HepG2 (cell line): ENCODE data around the gene SLC38A2. TPM values are rescaled to one million over a fixed set of nuclear protein-coding genes. Genes with fewer than 3 reads are reported as not detected.

ENCODE experiments used
- ATAC-seq: fragments of 200-7000 bp; cut with Tn5 transposase; 3 replicates; pipeline ENCODE4 v1.9.1; 2020; ENCODE audit warnings: mild to moderate bottlenecking, moderate library complexity
- BruUV-seq: library from RNA; stranded (reverse); fragments of 400-500 nt; replicated peaks from 2 replicates; lab custom pipeline; 2021; lab: Mats Ljungman, UMichigan
- CTCF ChIA-PET: fragments of 300-600 bp; formaldehyde crosslinking; extraction: SDS; loops from one replicate; lab custom pipeline; 2021; ENCODE audit warnings: low total read pairs, inconsistent platforms, low intra/inter-chr PET ratio; lab: Yijun Ruan, JAX
- POLR2A ChIA-PET: fragments of 350-600 bp; sonication (Branson Sonifier 250); formaldehyde crosslinking; loops from one replicate; lab custom pipeline; 2020; ENCODE audit warnings: antibody characterized with exemption, inconsistent platforms; lab: Yijun Ruan, JAX
- DNase-seq: peaks from one replicate; pipeline ENCODE4 v3.0.0-alpha.2; 2015; ENCODE audit warnings: low spot score
- FAIRE-seq: peaks from 3 replicates; lab custom pipeline; 2011; peaks lifted over from hg19 to GRCh38; lab: Jason Lieb, UNC
- H2AFZ ChIP-seq: one replicate; pipeline ENCODE4 v1.6.1; 2011; ENCODE audit warnings: low read length, inconsistent platforms
- H3K27ac ChIP-seq: fragments of 300-600 bp; 3 replicates; pipeline ENCODE4 v1.8.0; 2011; ENCODE audit warnings: mixed run types, mild to moderate bottlenecking, mixed read lengths, low read length, inconsistent platforms; ENCODE audit not compliant: insufficient read depth; ENCODE audit errors: extremely low read length
- H3K27me3 ChIP-seq, 2 experiments: fragments of 200-600 bp in 1 of 2; 2 replicates in 1 of 2; 3 replicates in 1 of 2; pipeline versions ENCODE4 v1.6.0 to v1.8.0; 2011; ENCODE audit warnings: low read length in 2 of 2, mild to moderate bottlenecking in 2 of 2, moderate library complexity in 2 of 2, inconsistent platforms in 1 of 2; ENCODE audit not compliant: insufficient read depth in 2 of 2, control insufficient read depth in 1 of 2
- H3K36me3 ChIP-seq, 2 experiments: fragments of 200-600 bp in 1 of 2; replicated peaks in 1 of 2; 2 replicates in 1 of 2; 3 replicates in 1 of 2; pipeline versions ENCODE4 v1.5.1 to v1.8.0; 2011; ENCODE audit warnings: low read length in 2 of 2, inconsistent platforms in 1 of 2; ENCODE audit not compliant: insufficient read depth in 2 of 2, control insufficient read depth in 1 of 2
- H3K4me1 ChIP-seq: 2 replicates; pipeline ENCODE4 v1.5.1; 2012; ENCODE audit warnings: low read length, inconsistent platforms; ENCODE audit not compliant: insufficient read depth
- H3K4me2 ChIP-seq: 2 replicates; pipeline ENCODE4 v1.6.0; 2011; ENCODE audit warnings: low read depth, low read length, inconsistent platforms
- H3K4me3 ChIP-seq, 3 experiments: fragments of 200-600 bp in 1 of 3; sonication (generic), shearing (Covaris generic) in 1 of 3; replicated peaks in 1 of 3; 2 replicates each; pipeline ENCODE4 v1.5.1; 2011 to 2016; ENCODE audit warnings: low read length in 3 of 3, inconsistent platforms in 2 of 3, low read depth in 2 of 3, mild to moderate bottlenecking in 2 of 3, control low read depth in 1 of 3, mixed read lengths in 1 of 3; ENCODE audit not compliant: insufficient read depth in 1 of 3
- H3K79me2 ChIP-seq: one replicate; pipeline ENCODE4 v1.6.1; 2011; ENCODE audit warnings: low read length, inconsistent platforms; ENCODE audit not compliant: insufficient read depth
- H3K9ac ChIP-seq: 2 replicates; pipeline ENCODE4 v1.6.0; 2011; ENCODE audit warnings: mild to moderate bottlenecking, low read depth, low read length, inconsistent platforms; ENCODE audit not compliant: insufficient read depth
- H3K9me3 ChIP-seq: 2 replicates; pipeline ENCODE4 v1.5.1; 2012; ENCODE audit warnings: mild to moderate bottlenecking, low read length
- H4K20me1 ChIP-seq: 2 replicates; pipeline ENCODE4 v1.6.0; 2011; ENCODE audit warnings: inconsistent platforms, mild to moderate bottlenecking, low read length, moderate library complexity; ENCODE audit not compliant: insufficient read depth
- ATAD3A ChIP-seq: sonication (generic); formaldehyde crosslinking; IDR thresholded peaks from 2 replicates; pipeline ENCODE4 v1.4.0; 2020; ENCODE audit warnings: missing genetic modification reagents
- ATF1 ChIP-seq: IDR thresholded peaks from 2 replicates; pipeline ENCODE4 v1.6.1; 2016; ENCODE audit warnings: mild to moderate bottlenecking, control low read depth
- EP300 ChIP-seq, 3 experiments: sonication (generic) in 1 of 3; formaldehyde crosslinking in 1 of 3; IDR thresholded peaks; 2 replicates each; pipeline versions ENCODE4 v1.5.1 to v1.6.1; 2011 to 2020; ENCODE audit warnings: low read depth in 2 of 3, low read length in 2 of 3, borderline replicate concordance in 1 of 3, improper control_type of control experiment in 1 of 3, mild to moderate bottlenecking in 1 of 3, missing genetic modification reagents in 1 of 3, moderate library complexity in 1 of 3
- HHEX ChIP-seq: IDR thresholded peaks from 2 replicates; pipeline ENCODE4 v1.6.1; 2016; ENCODE audit warnings: control low read depth
- MEF2D ChIP-seq: sonication (generic); formaldehyde crosslinking; IDR thresholded peaks from 2 replicates; pipeline ENCODE4 v1.5.1; 2020; ENCODE audit warnings: mild to moderate bottlenecking, missing genetic modification reagents
- NR2F6 ChIP-seq, 2 experiments: IDR thresholded peaks; 2 replicates each; pipeline ENCODE4 v1.6.1; 2016; ENCODE audit warnings: antibody characterized with exemption in 1 of 2, mild to moderate bottlenecking in 1 of 2
- PHB2 ChIP-seq: fragments of 450-650 bp; IDR thresholded peaks from 2 replicates; pipeline ENCODE4 v1.6.1; 2018; ENCODE audit not compliant: partially characterized antibody
- PHF5A ChIP-seq: IDR thresholded peaks from one replicate; pipeline ENCODE4 v1.6.1; 2018; ENCODE audit warnings: low read depth, missing genetic modification reagents; ENCODE audit not compliant: unreplicated experiment
- SAP130 ChIP-seq: IDR thresholded peaks from 2 replicates; pipeline ENCODE4 v1.6.1; 2016; ENCODE audit warnings: low read depth
- SOX6 ChIP-seq, 2 experiments: fragments of 450-650 bp in 1 of 2; sonication (generic) in 1 of 2; formaldehyde crosslinking in 1 of 2; IDR thresholded peaks; 2 replicates each; pipeline versions ENCODE4 v1.4.0 to v1.6.1; 2017 to 2020; ENCODE audit warnings: antibody characterized with exemption in 1 of 2, mild to moderate bottlenecking in 1 of 2, missing genetic modification reagents in 1 of 2
- TRIM24 ChIP-seq: sonication (generic); formaldehyde crosslinking; IDR thresholded peaks from 2 replicates; pipeline ENCODE4 v1.8.0; 2022; ENCODE audit warnings: mild to moderate bottlenecking, missing genetic modification reagents
- ZNF10 ChIP-seq: sonication (generic); formaldehyde crosslinking; IDR thresholded peaks from 2 replicates; pipeline ENCODE4 v1.4.0; 2020; ENCODE audit warnings: mild to moderate bottlenecking, low read depth, missing genetic modification reagents, borderline replicate concordance
- ZNF263 ChIP-seq: sonication (generic); formaldehyde crosslinking; IDR thresholded peaks from 2 replicates; pipeline ENCODE4 v1.4.0; 2020; ENCODE audit warnings: missing genetic modification reagents
- ZNF329 ChIP-seq: sonication (generic); formaldehyde crosslinking; IDR thresholded peaks from 2 replicates; pipeline ENCODE4 v1.9.0; 2021; ENCODE audit warnings: low read depth, mild to moderate bottlenecking, missing genetic modification reagents
- ZNF883 ChIP-seq: sonication (generic); formaldehyde crosslinking; IDR thresholded peaks from 2 replicates; pipeline ENCODE4 v1.5.1; 2020; ENCODE audit warnings: mild to moderate bottlenecking, missing genetic modification reagents; ENCODE audit errors: not compliant biosample characterization
- ZSCAN9 ChIP-seq: IDR thresholded peaks from 2 replicates; pipeline ENCODE4 v1.6.1; 2016; ENCODE audit warnings: borderline replicate concordance
- WGBS: methylation state at CpG from one replicate; pipeline ENCODE4 v1.1.6; 2017; ENCODE audit warnings: low lambda C conversion rate; 5-methylcytosine and 5-hydroxymethylcytosine counted together
- in situ Hi-C: cut with HindIII; loops from 2 replicates; pipeline ENCODE4 v1.10.0; 2017; ENCODE audit warnings: low pct_unique_long_range_greater_than_20kb; ENCODE audit not compliant: extremely low pct_ligation_motif_present
- intact Hi-C: fragments of 100-400 bp; cut with micrococcal nuclease; formaldehyde crosslinking; loops from one replicate; pipeline ENCODE4 v1.10.0; 2022; ENCODE audit not compliant: unreplicated experiment
- polyA plus RNA-seq, 8 experiments: library from polyadenylated mRNA; depleted of rRNA in 3 of 8; stranded (reverse) in 7 of 8; unstranded in 1 of 8; fragments of >200 nt; fragmentation: Illumina TruSeq in 4 of 8; extraction: Trizol in 4 of 8; gene quantifications; 2 replicates each; pipeline versions ENCODE4 v1.2.1 to v1.2.3, GENCODE V29; 2011 to 2016; ENCODE audit warnings: low read depth in 4 of 8, missing spikeins in 1 of 8, mixed read lengths in 1 of 8; ENCODE audit not compliant: insufficient read depth in 1 of 8
- total RNA-seq, 5 experiments: library from RNA; depleted of rRNA; stranded (reverse); fragments of >200 nt; fragmentation: Illumina TruSeq; extraction: Trizol; gene quantifications; 2 replicates each; pipeline ENCODE4 v1.2.3, GENCODE V29; 2016; ENCODE audit warnings: low read depth in 1 of 5
- TF ChIP-seq, protein P1 (sequence below): sonication (generic); formaldehyde crosslinking; IDR thresholded peaks from 2 replicates; pipeline ENCODE4 v1.5.0; 2020; ENCODE audit warnings: mild to moderate bottlenecking, low read depth, missing genetic modification reagents, borderline replicate concordance
- TF ChIP-seq, protein P2 (sequence below): sonication (generic); formaldehyde crosslinking; IDR thresholded peaks from 2 replicates; pipeline ENCODE4 v1.4.0; 2020; ENCODE audit warnings: missing genetic modification reagents

SLC38A2 gene
- total and polyA plus RNA-seq, 2 of the 13 experiments (the other 11 are each of a cell fraction or from before 2014, with no cell fraction given), result 368 to 880 TPM

DNA sequence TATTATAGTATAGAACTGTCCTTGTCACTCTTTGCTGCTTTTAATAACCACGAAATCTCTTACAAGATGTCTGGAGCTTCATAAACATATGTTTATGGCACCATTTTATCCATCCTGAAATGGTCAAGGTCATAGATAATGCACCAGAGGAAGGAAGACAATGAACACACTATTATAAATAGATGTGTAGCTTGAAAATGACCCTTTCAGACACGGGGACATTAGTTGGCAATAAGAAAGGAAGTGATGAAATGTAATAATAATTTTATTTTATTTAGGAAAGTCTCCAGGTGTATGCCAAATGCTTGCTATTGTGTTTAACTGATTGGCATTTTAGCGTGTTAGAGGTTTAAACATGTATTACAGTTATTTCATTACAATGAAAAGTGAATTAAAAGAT, 36.8 kb upstream of the SLC38A2 start:
- DNase-seq, result no peak
- no TSS peak for BruUV-seq
- TF ChIP-seq ZNF329, result no peak
- TF ChIP-seq PHB2, result no peak
- in situ Hi-C loops (no loop called here), intact Hi-C loops (no loop called here)
- H3K9me3 ChIP-seq, result no peaks in the 10 kb centered on the region
- no peaks in the 10 kb centered on the region for H4K20me1 ChIP-seq
- H3K9ac ChIP-seq, result no peak overlapping the region
- peaks cover 23% of the 10 kb centered on the region for H3K4me1 ChIP-seq
- no peaks in the 10 kb centered on the region for H3K36me3 ChIP-seq
- CTCF ChIA-PET, result no interaction called here
- no peak overlapping the region for H3K4me2 ChIP-seq
- H2AFZ ChIP-seq, result no peak overlapping the region
- FAIRE-seq, result no peak
- no peaks in the 10 kb centered on the region for H3K79me2 ChIP-seq
- no peaks in the 10 kb centered on the region for H3K27me3 ChIP-seq
- no peak for ATAC-seq
- H3K27ac ChIP-seq, result no peak overlapping the region
- POLR2A ChIA-PET, result no interaction called here
- no peak overlapping the region for H3K4me3 ChIP-seq
- WGBS, result 63% methylated on average over 3 of the region's 3 CpGs

DNA sequence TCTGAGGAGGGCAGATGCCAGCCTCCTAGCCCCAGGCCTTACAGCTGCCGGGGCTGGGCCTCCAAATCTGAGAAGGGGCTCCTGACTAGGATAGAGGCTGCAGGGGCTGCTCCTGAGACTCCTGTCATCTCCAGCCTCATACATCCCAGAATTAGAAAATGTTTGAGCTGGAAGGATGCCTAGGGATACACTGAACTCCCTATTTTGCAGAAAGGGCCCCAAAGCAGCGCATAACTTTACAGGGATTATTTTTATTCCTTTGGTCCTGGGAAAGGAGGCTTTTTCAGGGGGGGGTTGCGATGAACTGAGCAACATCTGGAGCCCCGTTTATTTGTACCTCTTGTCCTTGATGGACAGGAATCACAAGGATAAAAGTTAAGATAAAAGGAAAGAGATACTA, 35.9 kb upstream of the SLC38A2 start:
- BruUV-seq, result no TSS peak
- POLR2A ChIA-PET, result no interaction called here
- CTCF ChIA-PET, result no interaction called here
- Histone ChIP-seq H3K79me2 (no peaks in the 10 kb centered on the region), H3K27me3 (no peaks in the 10 kb centered on the region), H3K4me3 (no peak overlapping the region), H3K9me3 (no peaks in the 10 kb centered on the region), H2AFZ (no peak overlapping the region), H3K4me1 (peaks cover 25% of the 10 kb centered on the region), H3K9ac (no peak overlapping the region), H3K27ac (no peak overlapping the region), H4K20me1 (no peaks in the 10 kb centered on the region), H3K4me2 (no peak overlapping the region), H3K36me3 (no peaks in the 10 kb centered on the region)
- ATAC-seq (no peak), DNase-seq (no peak), FAIRE-seq (no peak)
- WGBS, result 95% methylated on average over 4 of the region's 4 CpGs
- intact Hi-C loops, result no loop called here
- in situ Hi-C loops, result no loop called here
- no peak for TF ChIP-seq SAP130 (CRISPR knock-in tag)
- no peak for TF ChIP-seq ZSCAN9 (CRISPR knock-in tag)
- TF ChIP-seq ATAD3A, result no peak
- TF ChIP-seq, protein P1, sequence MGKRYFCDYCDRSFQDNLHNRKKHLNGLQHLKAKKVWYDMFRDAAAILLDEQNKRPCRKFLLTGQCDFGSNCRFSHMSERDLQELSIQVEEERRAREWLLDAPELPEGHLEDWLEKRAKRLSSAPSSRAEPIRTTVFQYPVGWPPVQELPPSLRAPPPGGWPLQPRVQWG, result no peak
- TF ChIP-seq, protein P2, sequence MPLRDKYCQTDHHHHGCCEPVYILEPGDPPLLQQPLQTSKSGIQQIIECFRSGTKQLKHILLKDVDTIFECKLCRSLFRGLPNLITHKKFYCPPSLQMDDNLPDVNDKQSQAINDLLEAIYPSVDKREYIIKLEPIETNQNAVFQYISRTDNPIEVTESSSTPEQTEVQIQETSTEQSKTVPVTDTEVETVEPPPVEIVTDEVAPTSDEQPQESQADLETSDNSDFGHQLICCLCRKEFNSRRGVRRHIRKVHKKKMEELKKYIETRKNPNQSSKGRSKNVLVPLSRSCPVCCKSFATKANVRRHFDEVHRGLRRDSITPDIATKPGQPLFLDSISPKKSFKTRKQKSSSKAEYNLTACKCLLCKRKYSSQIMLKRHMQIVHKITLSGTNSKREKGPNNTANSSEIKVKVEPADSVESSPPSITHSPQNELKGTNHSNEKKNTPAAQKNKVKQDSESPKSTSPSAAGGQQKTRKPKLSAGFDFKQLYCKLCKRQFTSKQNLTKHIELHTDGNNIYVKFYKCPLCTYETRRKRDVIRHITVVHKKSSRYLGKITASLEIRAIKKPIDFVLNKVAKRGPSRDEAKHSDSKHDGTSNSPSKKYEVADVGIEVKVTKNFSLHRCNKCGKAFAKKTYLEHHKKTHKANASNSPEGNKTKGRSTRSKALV (CRISPR knock-in tag), result no peak
- TF ChIP-seq SOX6 (IDR thresholded peaks at IDR 0.05), result no peak
- no peak for TF ChIP-seq SOX6 (CRISPR knock-in tag; IDR thresholded peaks at IDR 0.05)
- no peak for TF ChIP-seq EP300 (IDR thresholded peaks at IDR 0.05; ENCODE audit: low read depth in 2 of 2, low read length in 2 of 2)
- no peak for TF ChIP-seq EP300 (CRISPR knock-in tag; IDR thresholded peaks at IDR 0.05; ENCODE audit: borderline replicate concordance)
- no peak for TF ChIP-seq ZNF883
- no peak for TF ChIP-seq ATF1 (CRISPR knock-in tag)
- TF ChIP-seq NR2F6 (IDR thresholded peaks at IDR 0.05), result no peak
- no peak for TF ChIP-seq NR2F6 (CRISPR knock-in tag; IDR thresholded peaks at IDR 0.05)
- TF ChIP-seq PHF5A (CRISPR knock-in tag), result no peak
- TF ChIP-seq HHEX (CRISPR knock-in tag), result no peak
- no peak for TF ChIP-seq ZNF10 (CRISPR knock-in tag)
- TF ChIP-seq ZNF263 (CRISPR knock-in tag), result no peak
- no peak for TF ChIP-seq TRIM24 (CRISPR knock-in tag)
- no peak for TF ChIP-seq MEF2D (CRISPR knock-in tag)
